ENCODE results near the gene IQCM.

GRCh38 chr4:149513081-149513480 is 302.6 kb downstream of the IQCM start:
- TF ChIP-seq, protein P1, sequence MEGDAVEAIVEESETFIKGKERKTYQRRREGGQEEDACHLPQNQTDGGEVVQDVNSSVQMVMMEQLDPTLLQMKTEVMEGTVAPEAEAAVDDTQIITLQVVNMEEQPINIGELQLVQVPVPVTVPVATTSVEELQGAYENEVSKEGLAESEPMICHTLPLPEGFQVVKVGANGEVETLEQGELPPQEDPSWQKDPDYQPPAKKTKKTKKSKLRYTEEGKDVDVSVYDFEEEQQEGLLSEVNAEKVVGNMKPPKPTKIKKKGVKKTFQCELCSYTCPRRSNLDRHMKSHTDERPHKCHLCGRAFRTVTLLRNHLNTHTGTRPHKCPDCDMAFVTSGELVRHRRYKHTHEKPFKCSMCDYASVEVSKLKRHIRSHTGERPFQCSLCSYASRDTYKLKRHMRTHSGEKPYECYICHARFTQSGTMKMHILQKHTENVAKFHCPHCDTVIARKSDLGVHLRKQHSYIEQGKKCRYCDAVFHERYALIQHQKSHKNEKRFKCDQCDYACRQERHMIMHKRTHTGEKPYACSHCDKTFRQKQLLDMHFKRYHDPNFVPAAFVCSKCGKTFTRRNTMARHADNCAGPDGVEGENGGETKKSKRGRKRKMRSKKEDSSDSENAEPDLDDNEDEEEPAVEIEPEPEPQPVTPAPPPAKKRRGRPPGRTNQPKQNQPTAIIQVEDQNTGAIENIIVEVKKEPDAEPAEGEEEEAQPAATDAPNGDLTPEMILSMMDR (IDR thresholded peaks at IDR 0.05) = no peak
- no peak for TF ChIP-seq POLR2A (IDR thresholded peaks at IDR 0.05)

Data from lower leg skin (tissue), 3 donors.